ENCODE results near the gene MAST4.

MAST4 gene

DNA sequence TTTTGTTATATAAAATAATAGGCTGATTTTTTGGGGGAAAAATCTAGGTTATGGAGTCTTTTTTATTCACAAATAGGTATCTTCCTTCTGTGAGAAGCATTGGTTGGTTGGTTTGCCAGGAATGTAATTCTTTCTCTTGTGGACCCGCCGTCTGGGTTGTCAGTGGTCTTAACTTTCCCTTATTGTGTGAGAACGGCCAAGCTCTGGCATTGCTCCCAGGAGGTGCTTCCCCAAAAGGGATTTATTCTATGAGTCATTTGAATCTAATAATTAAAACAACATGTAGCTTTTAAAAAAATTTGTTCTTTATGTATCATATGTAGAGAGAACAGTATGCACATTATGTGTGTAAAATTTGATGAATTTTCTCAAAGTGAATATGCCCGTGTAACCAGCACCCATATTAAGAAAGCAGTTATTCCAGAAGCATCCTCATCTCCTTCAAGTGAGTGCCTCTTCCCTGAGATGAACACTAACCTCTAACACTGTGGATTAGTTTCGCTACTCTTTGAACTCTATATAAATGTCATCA, 114.4 kb downstream of the MAST4 start:
- H3K4me3 ChIP-seq (ENCODE audit: low read depth, low read length) = no peak overlapping the region
- DNase-seq (ENCODE audit: low read depth) = peak; percentile 96
- TF ChIP-seq, protein P1, sequence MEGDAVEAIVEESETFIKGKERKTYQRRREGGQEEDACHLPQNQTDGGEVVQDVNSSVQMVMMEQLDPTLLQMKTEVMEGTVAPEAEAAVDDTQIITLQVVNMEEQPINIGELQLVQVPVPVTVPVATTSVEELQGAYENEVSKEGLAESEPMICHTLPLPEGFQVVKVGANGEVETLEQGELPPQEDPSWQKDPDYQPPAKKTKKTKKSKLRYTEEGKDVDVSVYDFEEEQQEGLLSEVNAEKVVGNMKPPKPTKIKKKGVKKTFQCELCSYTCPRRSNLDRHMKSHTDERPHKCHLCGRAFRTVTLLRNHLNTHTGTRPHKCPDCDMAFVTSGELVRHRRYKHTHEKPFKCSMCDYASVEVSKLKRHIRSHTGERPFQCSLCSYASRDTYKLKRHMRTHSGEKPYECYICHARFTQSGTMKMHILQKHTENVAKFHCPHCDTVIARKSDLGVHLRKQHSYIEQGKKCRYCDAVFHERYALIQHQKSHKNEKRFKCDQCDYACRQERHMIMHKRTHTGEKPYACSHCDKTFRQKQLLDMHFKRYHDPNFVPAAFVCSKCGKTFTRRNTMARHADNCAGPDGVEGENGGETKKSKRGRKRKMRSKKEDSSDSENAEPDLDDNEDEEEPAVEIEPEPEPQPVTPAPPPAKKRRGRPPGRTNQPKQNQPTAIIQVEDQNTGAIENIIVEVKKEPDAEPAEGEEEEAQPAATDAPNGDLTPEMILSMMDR (IDR thresholded peaks at IDR 0.05; ENCODE audit: low read depth, low read length, missing control alignments) = no peak
- in situ Hi-C loops (cut with HindIII; ENCODE audit: low sequenced_read_pairs) = no loop called here

- H3K4me3 ChIP-seq (ENCODE audit: low read depth, low read length) = no peak overlapping the region
- in situ Hi-C loops (cut with HindIII; ENCODE audit: low sequenced_read_pairs) = no loop called here
- TF ChIP-seq, protein P1 (IDR thresholded peaks at IDR 0.05; ENCODE audit: low read depth, low read length, missing control alignments) = no peak
- peak; percentile 62 for DNase-seq (ENCODE audit: low read depth)
Measured at GRCh38 chr5:66713998-66714397, 117.8 kb downstream of the MAST4 start.

DNA sequence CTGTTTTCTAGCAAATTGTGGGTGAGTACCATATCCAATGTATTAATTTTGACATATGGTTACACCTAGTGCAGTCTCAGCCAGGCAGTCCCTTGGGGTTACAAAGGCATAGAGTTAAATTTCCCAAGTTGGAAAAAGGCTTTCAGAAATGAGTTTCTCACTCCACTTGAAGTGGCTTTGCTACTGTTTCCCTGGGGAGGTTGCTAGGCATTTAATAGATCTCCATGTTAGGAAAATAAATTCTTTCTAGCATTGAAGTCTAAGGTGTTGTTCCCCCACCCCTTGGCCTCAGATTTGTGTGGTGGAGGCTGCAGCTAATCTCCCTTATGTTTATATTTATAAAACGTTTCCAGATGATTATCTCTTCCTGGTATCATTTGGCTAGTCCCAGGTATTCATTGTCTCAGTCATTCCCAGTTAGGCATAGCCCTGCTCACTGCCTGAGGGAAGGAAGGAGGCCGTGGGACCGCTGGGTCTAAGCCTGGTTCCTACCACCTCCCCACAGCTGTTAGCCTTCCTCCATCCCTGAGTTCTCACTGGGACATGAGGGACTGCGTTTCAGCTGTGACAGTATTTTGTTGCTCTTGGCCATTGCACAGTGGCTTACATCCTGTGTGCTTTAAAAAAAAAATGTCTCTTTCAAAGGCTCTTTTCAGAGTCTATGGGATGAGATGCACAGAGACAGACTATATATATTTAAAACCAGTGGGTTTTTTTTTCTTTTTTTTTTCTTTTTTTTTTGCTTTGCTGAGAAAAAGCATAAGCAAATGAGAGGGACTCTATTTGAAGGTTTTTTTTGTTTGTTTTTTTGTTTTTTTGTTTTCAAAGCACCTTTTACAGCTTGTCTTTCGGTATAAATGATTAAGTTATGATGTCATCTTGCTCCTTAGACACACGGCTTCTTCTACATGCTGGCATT, 121.5 kb downstream of the MAST4 start:
- no peak overlapping the region for H3K4me3 ChIP-seq (ENCODE audit: low read depth, low read length)
- no peak for DNase-seq (ENCODE audit: low read depth)
- in situ Hi-C loops (cut with HindIII; ENCODE audit: low sequenced_read_pairs) = no loop called here
- TF ChIP-seq, protein P1 (IDR thresholded peaks at IDR 0.05; ENCODE audit: low read depth, low read length, missing control alignments) = no peak

GRCh38 chr5:66718374-66719002, 122.3 kb downstream of the MAST4 start:
- TF ChIP-seq, protein P1 (IDR thresholded peaks at IDR 0.05; ENCODE audit: low read depth, low read length, missing control alignments) = no peak
- no peak for DNase-seq (ENCODE audit: low read depth)
- no peak overlapping the region for H3K4me3 ChIP-seq (ENCODE audit: low read depth, low read length)
- in situ Hi-C loops (cut with HindIII; ENCODE audit: low sequenced_read_pairs) = no loop called here

GRCh38 chr5:66720780-66721179, 124.6 kb downstream of the MAST4 start:
- TF ChIP-seq, protein P1 (IDR thresholded peaks at IDR 0.05; ENCODE audit: low read depth, low read length, missing control alignments) = no peak
- H3K4me3 ChIP-seq (ENCODE audit: low read depth, low read length) = no peak overlapping the region
- in situ Hi-C loops (cut with HindIII; ENCODE audit: low sequenced_read_pairs) = no loop called here
- no peak for DNase-seq (ENCODE audit: low read depth)

GRCh38 chr5:66722686-66723085, 126.5 kb downstream of the MAST4 start:
- TF ChIP-seq, protein P1 (IDR thresholded peaks at IDR 0.05; ENCODE audit: low read depth, low read length, missing control alignments) = no peak
- no peak overlapping the region for H3K4me3 ChIP-seq (ENCODE audit: low read depth, low read length)
- in situ Hi-C loops (cut with HindIII; ENCODE audit: low sequenced_read_pairs) = no loop called here
- no peak for DNase-seq (ENCODE audit: low read depth)
